Thymus (tissue), 14 donors: ENCODE results near the gene IGFL4. TPM values are rescaled to one million over a fixed set of nuclear protein-coding genes. Genes with fewer than 3 reads are reported as not detected.

Source experiments
- DNase-seq, 9 donors: peaks; one replicate each; pipeline ENCODE4 v3.0.0-alpha.2; 2013; ENCODE audit warnings: low spot score in 9 of 9, low read depth in 6 of 9, missing footprints in 1 of 9
- H3K27ac ChIP-seq, 2 donors: one replicate each; pipeline ENCODE4 v1.5.1; 2013; ENCODE audit warnings: control low read depth in 1 of 2, low read depth in 1 of 2, low read length in 1 of 2, mild to moderate bottlenecking in 1 of 2, moderate library complexity in 1 of 2
- H3K27me3 ChIP-seq, 2 donors: one replicate each; pipeline ENCODE4 v1.5.1; 2013; ENCODE audit warnings: low read length in 1 of 2; ENCODE audit not compliant: control insufficient read depth in 2 of 2, insufficient read depth in 1 of 2
- H3K36me3 ChIP-seq, 2 donors: one replicate each; pipeline ENCODE4 v1.5.1; 2013; ENCODE audit warnings: low read length in 1 of 2, mild to moderate bottlenecking in 1 of 2, moderate library complexity in 1 of 2; ENCODE audit not compliant: control insufficient read depth in 2 of 2, insufficient read depth in 2 of 2
- H3K4me1 ChIP-seq, 2 donors: one replicate each; pipeline ENCODE4 v1.5.1; 2013; ENCODE audit warnings: low read length in 2 of 2; ENCODE audit not compliant: control insufficient read depth in 2 of 2, insufficient read depth in 2 of 2
- H3K4me3 ChIP-seq, 2 donors: one replicate each; pipeline ENCODE4 v1.5.1; 2013; ENCODE audit warnings: low read length in 2 of 2, control low read depth in 1 of 2, mild to moderate bottlenecking in 1 of 2
- H3K9me3 ChIP-seq, 2 donors: one replicate each; pipeline ENCODE4 v1.5.1; 2013; ENCODE audit warnings: low read length in 1 of 2, mild to moderate bottlenecking in 1 of 2; ENCODE audit not compliant: control insufficient read depth in 2 of 2, insufficient read depth in 1 of 2
- WGBS: extraction: QIAGEN DNeasy Blood & Tissue Kit; methylation state at CpG from one replicate; pipeline ENCODE4 v1.1.7; 2013; 5-methylcytosine and 5-hydroxymethylcytosine counted together
- long read RNA-seq, 10 donors: transcript quantifications; one replicate each; lab custom pipeline, GENCODE V29; 2026
- polyA plus RNA-seq: library from polyadenylated mRNA; stranded (reverse); fragments of 200-250 nt; gene quantifications from one replicate; pipeline ENCODE4 v1.2.3, GENCODE V29; 2013
- total RNA-seq: library from RNA; stranded (reverse); fragments of 120-200 nt; gene quantifications from one replicate; pipeline ENCODE4 v1.2.4, GENCODE V29; 2013
- donor health status: healthy.

The IGFL4 gene
- 0.14 TPM for total RNA-seq
- 0.16 TPM for polyA plus RNA-seq
- long read RNA-seq, donor 1, result 0 reads
- long read RNA-seq, donor 2, result 0 reads
- long read RNA-seq, donor 3, result 0 reads
- long read RNA-seq, donor 4, result 0 reads
- long read RNA-seq, donor 5, result 0 reads
- long read RNA-seq, donor 6, result 0 reads
- long read RNA-seq, donor 7, result 0 reads
- long read RNA-seq, donor 8, result 0 reads
- long read RNA-seq, donor 9, partial matches to known transcripts, result 0 of 1 reads
- long read RNA-seq, donor 9, other reads (novel, unspliced or antisense), result 0 of 1 reads
- long read RNA-seq, donor 10, result 0 reads

GRCh38 chr19:46040952-46041500 is at the start of gene IGFL4:
IGFL4 (minus strand) TSS chr19:46041002; CDS start chr19:46040962, 40 bp downstream.
- 82% methylated on average over 7 of the region's 7 CpGs for WGBS
- Histone ChIP-seq H3K9me3 (no peaks in the 10 kb centered on the region), H3K4me3 (no peak within 1 kb of the TSS), H3K4me1 (peaks cover 0 to 2% of the 10 kb centered on the region in 2 donors), H3K27ac (no peak within 1 kb of the TSS), H3K27me3 (peaks cover 0 to 7% of the 10 kb centered on the region in 2 donors), H3K36me3 (no peaks in the 10 kb centered on the region)
- DNase-seq, result no peak

DNA sequence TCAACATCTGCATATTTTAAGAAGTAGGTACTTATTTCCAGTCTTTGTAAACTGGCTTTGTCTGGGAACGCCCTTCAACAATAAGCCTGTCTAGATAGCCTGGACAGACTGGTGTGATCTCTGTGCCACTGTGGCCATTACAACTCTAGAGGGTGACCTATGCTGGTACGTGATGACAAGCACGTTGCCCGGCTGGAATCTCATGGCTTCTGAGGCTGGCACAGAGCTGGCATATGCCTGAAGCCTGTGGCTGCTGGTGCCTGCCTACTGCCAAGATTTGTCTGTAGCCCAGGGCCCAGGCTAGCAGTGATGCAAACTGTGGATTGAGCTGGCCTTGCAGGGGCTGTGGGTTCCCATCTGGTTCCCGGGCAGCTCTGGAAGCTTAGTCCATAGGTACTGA is 49.6 kb upstream of the IGFL4 start:
- Histone ChIP-seq H3K9me3 (peaks cover 0 to 8% of the 10 kb centered on the region in 2 donors), H3K4me1 (no peaks in the 10 kb centered on the region), H3K27ac (no peak overlapping the region), H3K4me3 (no peak overlapping the region), H3K36me3 (no peaks in the 10 kb centered on the region), H3K27me3 (peaks cover 0 to 2% of the 10 kb centered on the region in 2 donors)
- DNase-seq, result no peak
- 98% methylated on average over 5 of the region's 5 CpGs for WGBS

GRCh38 chr19:46089432-46089831 is 48.6 kb upstream of the IGFL4 start:
- Histone ChIP-seq H3K27ac (no peak overlapping the region), H3K4me1 (no peaks in the 10 kb centered on the region), H3K27me3 (peaks cover 0 to 2% of the 10 kb centered on the region in 2 donors), H3K9me3 (peaks cover 0 to 8% of the 10 kb centered on the region in 2 donors), H3K4me3 (no peak overlapping the region), H3K36me3 (no peaks in the 10 kb centered on the region)
- DNase-seq, result no peak
- 100% methylated on average over 1 of the region's 1 CpG for WGBS

- peaks cover 0 to 8% of the 10 kb centered on the region in 2 donors for H3K9me3 ChIP-seq
- no peak overlapping the region for H3K4me3 ChIP-seq
- DNase-seq, result no peak
- 88% methylated on average over 2 of the region's 2 CpGs for WGBS
- H3K27ac ChIP-seq, result no peak overlapping the region
- peaks cover 0 to 2% of the 10 kb centered on the region in 2 donors for H3K27me3 ChIP-seq
- no peaks in the 10 kb centered on the region for H3K36me3 ChIP-seq
- no peaks in the 10 kb centered on the region for H3K4me1 ChIP-seq
Measured at GRCh38 chr19:46088101-46088500, 47.3 kb upstream of the IGFL4 start.

DNA sequence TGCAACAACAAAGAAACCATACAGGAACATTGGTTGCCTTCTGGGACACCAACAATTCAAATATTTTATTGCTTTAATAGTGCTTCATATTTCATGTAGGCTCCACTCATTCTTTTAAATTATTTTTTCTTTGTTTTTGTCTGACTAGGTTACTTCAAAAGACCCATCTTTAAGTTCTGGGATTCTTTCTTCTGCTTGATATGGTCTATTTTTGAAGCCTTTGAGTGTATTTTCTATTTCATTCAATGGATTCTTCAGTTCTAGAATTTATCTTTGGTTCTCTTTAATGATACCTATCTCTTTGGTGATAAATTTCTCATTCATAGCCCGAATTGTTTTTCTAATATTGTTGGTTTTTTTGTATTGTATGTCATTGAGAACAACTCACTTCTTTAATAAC is 45.1 kb upstream of the IGFL4 start:
- 56% methylated on average over 1 of the region's 1 CpG for WGBS
- Histone ChIP-seq H3K4me1 (no peaks in the 10 kb centered on the region), H3K36me3 (no peaks in the 10 kb centered on the region), H3K27ac (no peak overlapping the region), H3K27me3 (peaks cover 0 to 5% of the 10 kb centered on the region in 2 donors), H3K9me3 (peaks cover 0 to 8% of the 10 kb centered on the region in 2 donors), H3K4me3 (no peak overlapping the region)
- no peak for DNase-seq

GRCh38 chr19:46082728-46083050 is 41.9 kb upstream of the IGFL4 start:
- no peak overlapping the region for H3K4me3 ChIP-seq
- no peaks in the 10 kb centered on the region for H3K36me3 ChIP-seq
- no peaks in the 10 kb centered on the region for H3K4me1 ChIP-seq
- 55% methylated on average over 2 of the region's 2 CpGs for WGBS
- H3K27ac ChIP-seq, result no peak overlapping the region
- peaks cover 7 to 19% of the 10 kb centered on the region in 2 donors for H3K27me3 ChIP-seq
- no peak for DNase-seq
- H3K9me3 ChIP-seq, result peaks cover 4 to 18% of the 10 kb centered on the region in 2 donors

- 60% methylated on average over 4 of the region's 4 CpGs for WGBS
- no peak overlapping the region for H3K27ac ChIP-seq
- H3K4me3 ChIP-seq, result no peak overlapping the region
- no peaks in the 10 kb centered on the region for H3K36me3 ChIP-seq
- H3K27me3 ChIP-seq, result peaks cover 13 to 25% of the 10 kb centered on the region in 2 donors
- no peak for DNase-seq
- H3K4me1 ChIP-seq, result no peaks in the 10 kb centered on the region
- H3K9me3 ChIP-seq, result peaks cover 6 to 21% of the 10 kb centered on the region in 2 donors
Measured at GRCh38 chr19:46081928-46082727, 41.3 kb upstream of the IGFL4 start.

DNA sequence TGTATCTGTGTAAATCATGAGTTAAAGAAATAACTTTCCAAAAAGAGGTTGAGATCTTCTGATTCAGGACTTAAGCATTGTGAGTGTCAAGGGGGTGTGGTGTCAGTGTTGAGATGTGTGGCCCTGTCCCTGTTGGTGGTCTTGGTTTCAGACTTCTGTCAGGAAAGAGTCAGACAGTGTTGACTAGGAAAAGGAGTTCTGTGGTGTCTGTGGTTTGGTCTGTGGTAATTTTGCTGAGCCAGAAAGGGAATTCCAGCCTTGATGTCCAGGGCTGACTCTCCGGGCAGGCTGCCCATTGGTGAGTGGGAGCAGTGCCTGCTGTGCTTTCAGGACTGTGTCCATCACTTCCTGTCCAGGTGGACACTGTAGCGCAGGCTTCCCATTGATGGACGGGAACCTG is 39.8 kb upstream of the IGFL4 start:
- H3K9me3 ChIP-seq, result peaks cover 7 to 19% of the 10 kb centered on the region in 2 donors
- H3K27ac ChIP-seq, result no peak overlapping the region
- no peak overlapping the region for H3K4me3 ChIP-seq
- 67% methylated on average over 3 of the region's 3 CpGs for WGBS
- H3K36me3 ChIP-seq, result no peaks in the 10 kb centered on the region
- no peaks in the 10 kb centered on the region for H3K4me1 ChIP-seq
- no peak for DNase-seq
- peaks cover 19 to 40% of the 10 kb centered on the region in 2 donors for H3K27me3 ChIP-seq

- WGBS, result 85% methylated on average over 7 of the region's 7 CpGs
- no peaks in the 10 kb centered on the region for H3K4me1 ChIP-seq
- H3K4me3 ChIP-seq, result no peak overlapping the region
- H3K36me3 ChIP-seq, result no peaks in the 10 kb centered on the region
- DNase-seq, result no peak
- peaks cover 7 to 19% of the 10 kb centered on the region in 2 donors for H3K9me3 ChIP-seq
- H3K27ac ChIP-seq, result peak overlapping the region; percentile 64 to 72
- H3K27me3 ChIP-seq, result peaks cover 23 to 45% of the 10 kb centered on the region in 2 donors
Measured at GRCh38 chr19:46079576-46079975, 38.8 kb upstream of the IGFL4 start.
